ENCODE measurements around the gene MUC6.

Gene MUC6

DNA sequence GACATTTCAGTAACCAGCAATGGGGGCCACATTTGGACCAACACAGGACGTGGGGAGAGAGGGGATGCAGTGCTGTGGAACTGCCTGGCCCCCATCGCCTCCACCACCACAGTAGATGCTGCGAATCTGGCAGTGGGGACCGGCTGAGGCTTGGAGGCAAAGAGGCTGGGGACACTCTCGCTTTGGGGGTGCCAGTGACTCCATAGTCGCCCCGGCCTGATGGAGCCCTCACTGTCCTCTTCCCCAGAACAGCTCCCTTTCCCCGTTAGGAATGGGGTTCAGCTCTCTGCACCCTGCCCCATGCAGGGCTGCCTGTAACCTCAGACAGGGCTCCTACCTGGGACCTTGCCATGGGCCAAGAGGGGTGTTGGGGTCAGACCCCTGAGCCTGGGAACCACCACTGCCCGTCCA is 36.3 kb upstream of the MUC6 start:
- DNase-seq = no peak

DNA sequence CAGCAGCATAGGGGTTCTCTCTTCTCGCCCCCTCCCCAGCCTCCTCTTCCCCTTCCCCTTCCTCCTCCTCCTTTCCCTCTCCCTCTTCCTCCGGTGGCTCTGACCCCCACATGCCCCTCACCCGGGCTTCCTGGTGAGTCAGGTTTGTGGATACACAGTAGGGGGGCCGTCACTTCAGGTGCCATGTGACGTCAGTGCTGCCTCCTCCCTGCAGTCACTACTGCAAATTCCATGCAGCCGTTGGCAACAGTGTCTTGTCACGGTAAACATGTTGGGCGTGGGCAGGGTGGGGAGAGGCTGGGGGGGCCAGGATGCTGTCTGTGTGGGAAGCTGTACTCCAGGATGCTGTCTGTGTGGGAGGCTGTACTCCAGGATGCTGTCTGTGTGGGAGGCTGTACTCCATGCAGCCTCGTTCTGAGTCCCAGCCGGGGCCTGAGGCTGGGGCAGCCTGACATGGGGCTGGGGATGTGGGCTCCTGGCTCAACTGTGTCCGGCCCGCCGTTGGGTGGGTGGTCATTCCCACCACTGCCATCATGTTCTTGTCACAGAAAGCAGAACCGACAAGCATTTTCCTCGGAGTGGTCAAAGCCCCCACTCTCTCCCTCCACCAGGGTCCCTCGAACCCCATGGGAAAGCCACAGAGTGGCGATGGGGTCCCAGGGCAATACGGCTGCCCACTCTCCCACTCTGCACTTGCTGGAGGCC is 35.8 kb upstream of the MUC6 start:
- no peak for DNase-seq

DNA sequence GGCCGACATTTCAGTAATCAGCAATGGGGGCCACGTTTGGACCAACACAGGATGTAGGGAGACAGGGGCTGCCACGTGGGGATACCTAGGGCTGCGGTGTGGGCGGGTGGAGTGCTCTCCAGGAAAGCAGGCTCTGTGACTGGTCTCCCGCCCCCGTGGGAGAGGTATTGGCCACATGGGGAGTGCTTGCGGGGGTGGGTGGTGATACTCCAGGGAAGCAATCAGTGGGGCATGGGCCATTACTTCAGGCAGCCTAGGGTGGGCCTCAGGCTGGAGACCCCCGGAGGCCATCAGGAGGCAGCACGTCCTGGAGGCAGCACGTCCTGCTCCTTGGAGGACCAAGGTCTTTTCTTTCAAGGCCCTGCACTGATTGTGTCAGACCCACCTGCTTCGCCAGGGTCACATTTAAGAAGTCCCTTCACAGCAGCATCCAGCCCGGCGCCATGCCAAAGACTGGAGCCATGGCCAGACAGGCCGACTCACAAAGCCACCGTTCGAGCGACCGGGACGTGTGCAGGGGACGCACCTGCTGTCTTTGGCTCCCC is 35.1 kb upstream of the MUC6 start:
- DNase-seq = no peak

DNA sequence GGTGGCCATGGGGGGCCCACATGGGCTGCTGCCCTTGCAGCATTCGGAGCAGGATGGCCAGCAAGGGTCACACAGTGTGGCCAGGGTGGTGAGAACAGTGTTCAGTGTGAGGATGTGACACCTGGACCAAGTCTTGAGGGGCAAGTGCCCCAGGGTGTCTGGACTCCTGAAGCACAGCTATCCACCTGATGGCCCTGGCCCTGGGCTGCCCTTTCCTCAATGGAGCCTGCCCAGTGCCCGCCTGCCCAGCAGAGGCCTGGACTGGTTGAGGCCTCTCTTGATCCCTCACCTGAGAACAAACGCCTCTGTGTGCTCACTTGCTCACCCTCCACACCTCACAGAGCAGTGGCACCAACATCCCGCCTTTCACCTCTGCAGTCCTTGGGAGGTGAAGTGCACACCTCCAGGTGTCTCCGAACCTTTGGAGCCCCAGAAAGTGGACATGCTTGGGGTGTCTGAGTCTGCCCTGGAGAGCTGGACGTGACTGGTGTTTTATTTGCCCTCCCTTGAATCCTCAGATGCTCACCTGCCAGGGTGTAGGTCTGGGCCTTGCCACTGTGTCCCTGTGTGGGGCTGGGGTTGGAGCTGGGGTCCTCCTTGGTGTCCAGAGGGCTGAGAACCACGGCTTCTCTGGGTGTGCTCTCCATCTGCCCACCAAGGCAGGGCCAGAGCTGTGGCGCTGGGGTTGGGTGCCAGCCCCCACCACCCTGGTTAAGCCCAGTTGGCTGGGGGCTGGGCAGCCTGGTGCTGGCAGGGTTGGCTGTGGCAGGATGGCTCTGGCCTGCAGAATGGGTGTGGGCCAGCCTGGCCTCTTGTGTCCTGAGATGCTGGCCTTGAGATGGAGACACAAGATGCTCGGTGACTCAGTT is 34.3 kb upstream of the MUC6 start:
- DNase-seq = no peak

DNA sequence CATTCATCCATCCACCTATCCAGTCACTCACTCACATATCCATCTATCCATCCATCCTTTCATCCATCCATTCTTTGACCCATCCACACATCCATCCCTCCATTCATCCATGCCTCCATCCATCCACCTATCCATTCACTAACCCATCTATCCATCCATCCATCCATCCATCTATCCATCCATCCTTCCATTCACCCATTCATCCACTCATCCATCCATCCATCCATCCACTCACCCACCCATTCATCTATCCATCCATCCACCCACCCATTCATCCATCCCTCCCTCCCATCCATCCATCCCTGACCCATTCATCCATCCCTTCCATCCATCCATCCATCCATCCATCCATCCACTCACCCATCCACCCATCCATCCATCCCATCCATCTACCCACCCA is 33.2 kb upstream of the MUC6 start:
- no peak for DNase-seq

DNA sequence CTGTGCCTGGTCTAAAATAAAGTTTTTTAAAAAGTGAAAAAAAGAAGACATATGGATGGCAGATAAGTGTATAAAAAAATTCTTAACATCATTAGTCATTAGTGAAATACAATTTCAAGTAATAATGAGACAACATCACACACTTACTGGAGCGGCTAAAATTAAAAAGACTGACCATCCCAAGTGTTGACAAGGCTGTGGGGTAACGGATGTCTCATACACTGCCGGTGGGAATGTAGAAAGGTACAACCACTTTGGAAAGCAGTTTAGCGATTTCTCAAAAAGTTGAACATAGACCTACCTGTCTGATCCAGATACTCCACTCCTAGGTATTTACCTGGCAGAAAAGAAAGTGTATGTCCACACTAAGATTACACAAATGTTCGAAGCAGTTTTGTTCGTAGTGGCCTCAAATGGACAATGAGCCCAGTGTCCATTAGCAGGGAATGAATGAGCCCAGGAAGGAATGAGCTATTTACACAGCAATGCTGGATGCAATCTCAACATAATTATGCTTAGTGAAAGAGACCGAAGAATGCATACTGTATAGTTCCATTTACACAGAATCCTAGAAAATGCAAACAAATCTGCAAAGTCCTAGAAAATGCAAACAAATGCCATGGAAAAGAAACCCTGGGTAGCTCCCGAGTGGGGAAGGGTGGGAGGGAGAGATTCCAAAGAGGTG is 31.4 kb upstream of the MUC6 start:
- DNase-seq = no peak

DNA sequence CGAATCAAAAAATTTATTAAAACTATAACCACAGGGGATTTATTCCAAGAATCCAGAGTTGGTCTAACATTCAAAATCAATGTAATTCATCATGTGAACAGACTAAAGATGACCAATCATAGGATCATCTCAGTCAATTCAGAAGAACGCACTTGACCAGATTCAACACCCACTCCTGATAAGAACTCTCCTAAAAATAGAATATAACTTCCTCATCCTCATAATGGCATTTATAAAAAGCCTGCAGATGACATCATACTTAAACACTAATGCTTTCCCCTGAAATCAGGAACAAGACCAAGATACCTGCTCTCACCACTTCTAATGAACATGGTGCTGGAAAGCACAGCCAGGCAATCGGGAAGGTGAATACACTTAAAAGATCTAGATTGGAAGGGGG is 27.6 kb upstream of the MUC6 start:
- no peak for DNase-seq

DNA sequence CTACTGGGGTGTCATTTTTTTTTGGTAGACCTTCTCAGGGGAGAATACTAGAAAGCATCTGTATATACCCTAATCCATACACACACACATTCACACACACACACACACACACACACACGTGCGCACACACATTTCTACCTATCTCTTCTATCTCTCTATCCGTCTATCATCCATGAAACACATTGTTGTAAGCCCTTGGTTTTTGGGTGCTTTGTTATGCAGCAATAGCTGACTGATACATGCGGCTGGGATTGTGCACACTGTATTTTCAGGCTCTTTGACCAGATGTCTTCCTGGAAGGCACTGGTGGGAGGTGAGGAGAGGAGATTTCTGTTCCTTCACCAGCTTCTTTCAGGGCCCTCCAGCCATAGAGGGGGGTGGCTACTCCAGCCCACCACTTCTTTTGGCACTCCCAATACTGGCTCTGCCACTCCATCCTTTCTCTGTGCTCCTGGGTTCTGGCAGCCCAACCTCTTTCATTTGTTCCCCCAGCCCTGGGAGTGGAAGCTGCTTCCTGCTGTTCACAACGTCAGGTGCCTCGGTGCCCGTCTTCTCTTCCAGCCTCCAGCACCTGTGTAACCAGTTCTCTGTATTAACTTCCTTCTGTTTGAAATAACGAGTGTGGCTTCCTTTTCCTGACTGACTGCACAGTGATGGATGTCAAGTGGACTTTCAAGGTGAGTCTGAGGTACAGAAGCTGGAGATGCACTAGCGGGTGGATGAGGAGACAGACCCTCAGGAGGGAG is 25.7 kb upstream of the MUC6 start:
- no peak for DNase-seq

DNA sequence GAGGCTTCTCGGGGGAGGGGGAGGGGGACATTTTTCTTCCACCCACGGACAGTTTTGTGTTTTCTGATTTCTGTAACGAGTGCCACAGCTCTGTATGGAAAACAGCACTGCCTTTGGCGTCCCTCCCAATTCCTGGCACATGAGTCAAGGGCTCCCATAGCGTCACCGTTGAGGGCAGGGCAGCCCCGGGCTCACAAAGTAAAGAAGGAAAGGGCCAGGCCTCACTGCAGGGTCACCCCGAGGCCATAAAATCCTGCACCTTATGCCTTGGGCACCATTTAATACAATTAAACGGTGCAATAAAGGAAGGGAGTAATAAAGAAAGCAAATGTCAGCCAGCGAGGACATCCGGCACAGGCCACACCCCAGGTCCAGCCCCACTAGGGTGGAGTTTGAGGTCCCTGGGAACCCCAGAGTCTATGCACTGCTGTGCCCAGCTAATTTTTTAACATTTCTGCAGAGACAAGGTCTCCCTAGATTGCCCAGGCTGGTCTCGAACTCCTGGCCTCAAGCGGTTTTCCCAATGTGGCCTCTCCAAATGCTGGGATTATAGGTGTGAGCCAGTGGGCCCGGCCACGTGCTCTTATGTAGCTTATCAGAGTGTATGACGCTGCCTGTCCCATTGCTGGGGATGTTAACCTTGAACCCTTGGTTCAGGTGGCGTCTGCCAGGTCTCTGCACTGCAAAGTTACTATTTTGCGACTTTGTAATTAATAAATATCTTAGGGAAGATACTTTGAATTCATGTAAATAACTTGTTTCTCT is 24.5 kb upstream of the MUC6 start:
- DNase-seq = no peak

DNA sequence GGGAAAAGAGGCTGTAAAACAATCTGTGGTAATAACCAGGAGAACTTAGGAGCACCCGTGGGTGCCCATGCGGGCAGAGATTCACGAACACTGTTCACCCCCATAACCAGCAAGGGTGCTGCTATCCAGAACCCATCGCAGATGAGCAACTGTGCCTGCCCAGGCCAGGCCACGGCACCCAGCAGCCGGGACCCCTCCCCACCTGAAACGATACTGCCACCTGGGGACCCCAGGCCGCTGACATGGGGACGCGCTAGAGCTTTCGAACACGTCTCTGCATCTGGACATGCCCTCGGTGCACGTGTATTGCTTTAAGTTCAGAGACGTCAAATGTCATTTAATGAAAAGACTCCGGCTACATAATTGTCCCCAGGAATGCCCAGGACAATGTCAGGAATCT is 23.9 kb upstream of the MUC6 start:
- DNase-seq = no peak

DNA sequence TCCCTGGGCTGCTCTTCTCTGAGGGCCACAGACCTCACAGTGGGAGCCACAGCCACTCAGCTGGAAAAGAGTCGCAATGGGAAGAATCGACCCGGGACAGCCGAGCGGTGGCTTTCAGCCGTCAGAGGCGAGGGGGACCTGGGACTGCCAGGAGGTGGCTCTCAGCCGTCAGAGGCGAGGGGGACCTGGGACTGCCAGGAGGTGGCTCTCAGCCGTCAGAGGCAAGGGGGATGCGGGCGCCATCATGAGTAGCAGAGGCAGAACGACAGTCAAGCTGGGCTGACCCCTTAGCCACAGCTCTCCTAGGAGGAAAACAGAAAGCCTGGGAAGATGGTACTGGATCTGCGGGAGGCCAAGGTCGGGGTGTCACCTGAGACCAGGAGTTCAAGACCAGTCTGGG is 23.2 kb upstream of the MUC6 start:
- DNase-seq = no peak

DNA sequence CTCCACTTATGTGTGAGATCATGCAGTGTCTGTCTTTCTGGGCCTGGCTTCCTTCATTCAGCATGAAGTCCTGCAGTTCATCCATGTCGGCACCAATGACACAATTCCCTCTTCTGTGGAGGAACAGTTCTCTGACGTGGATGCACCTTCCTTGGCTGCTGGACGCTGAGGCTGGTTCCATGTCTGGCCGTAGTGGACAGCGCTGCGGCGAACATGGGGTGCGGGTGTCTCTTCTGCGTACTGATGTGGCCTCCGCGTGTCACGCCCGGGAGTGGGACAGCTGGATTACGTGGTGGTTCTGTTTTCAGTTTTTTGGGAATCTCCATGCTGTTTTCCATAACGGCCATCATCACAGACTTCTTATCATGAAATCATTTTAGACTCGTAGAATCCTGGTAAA is 21.3 kb upstream of the MUC6 start:
- DNase-seq = no peak

DNA sequence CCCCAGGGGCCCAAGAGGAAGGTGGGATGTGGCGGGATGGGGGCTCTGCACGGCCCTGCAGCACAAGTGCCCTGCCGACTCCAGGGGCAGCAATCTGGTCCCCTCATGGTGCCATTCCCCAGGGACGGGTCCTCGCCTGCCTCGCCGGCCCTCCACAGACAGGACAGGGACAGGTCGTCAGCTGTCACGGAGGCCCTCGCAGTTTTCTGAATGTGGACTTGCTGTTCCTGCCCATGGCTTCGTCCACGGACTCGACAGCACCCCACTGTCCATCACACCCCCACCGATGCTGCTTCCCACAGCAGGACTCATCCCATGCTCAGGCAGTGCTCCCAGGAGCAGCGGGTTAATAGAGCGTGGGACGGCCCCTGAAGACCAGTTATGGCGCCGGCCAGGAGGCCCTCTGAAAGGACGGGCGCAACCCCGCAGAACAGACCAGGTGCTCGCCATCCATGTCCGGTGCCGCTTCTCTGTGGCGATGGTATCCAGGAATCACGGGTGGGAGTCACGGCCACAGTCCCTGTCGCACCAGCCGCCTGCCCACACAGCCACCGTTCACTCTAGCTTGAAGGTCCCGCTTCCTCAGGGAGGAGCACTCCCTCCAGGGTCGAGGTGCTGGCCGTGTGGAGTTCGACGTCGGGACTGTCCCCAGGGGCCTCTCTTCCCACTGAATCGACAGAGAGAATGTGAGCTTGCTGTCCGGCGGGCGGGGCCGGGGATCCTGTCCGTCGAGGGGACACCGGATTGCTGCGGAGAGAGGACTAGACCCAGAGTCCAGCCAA is 19.7 kb upstream of the MUC6 start:
- DNase-seq = no peak

DNA sequence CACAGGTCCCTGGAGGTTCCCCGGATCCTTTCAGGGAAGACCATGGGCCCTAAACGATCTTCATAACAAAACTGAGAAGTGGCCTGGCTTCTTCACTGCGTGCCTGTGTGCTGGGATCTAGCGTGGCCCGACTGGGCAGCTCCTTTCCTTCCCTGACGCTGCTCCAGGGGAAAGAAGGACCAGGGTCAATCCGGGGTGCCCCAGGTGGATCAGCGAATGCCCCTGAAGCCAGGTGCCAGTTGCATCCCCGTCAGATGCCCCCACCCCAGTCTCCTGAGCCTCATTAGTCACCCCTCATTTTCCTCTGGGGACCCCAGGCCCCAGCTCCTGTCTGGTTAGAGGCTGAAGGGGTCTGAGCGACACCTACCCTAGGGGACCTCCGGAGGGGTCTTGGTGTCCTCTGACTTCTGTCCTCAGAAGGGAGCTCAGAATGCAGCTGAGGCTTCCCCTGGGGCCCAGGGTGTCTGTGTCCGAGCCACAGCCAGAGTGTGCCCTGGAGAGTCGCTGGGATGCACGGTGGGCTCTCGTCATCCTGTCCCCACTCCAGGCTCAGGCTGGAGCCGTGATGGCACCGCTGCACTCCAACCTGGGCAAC is 18.7 kb upstream of the MUC6 start:
- DNase-seq = no peak

DNA sequence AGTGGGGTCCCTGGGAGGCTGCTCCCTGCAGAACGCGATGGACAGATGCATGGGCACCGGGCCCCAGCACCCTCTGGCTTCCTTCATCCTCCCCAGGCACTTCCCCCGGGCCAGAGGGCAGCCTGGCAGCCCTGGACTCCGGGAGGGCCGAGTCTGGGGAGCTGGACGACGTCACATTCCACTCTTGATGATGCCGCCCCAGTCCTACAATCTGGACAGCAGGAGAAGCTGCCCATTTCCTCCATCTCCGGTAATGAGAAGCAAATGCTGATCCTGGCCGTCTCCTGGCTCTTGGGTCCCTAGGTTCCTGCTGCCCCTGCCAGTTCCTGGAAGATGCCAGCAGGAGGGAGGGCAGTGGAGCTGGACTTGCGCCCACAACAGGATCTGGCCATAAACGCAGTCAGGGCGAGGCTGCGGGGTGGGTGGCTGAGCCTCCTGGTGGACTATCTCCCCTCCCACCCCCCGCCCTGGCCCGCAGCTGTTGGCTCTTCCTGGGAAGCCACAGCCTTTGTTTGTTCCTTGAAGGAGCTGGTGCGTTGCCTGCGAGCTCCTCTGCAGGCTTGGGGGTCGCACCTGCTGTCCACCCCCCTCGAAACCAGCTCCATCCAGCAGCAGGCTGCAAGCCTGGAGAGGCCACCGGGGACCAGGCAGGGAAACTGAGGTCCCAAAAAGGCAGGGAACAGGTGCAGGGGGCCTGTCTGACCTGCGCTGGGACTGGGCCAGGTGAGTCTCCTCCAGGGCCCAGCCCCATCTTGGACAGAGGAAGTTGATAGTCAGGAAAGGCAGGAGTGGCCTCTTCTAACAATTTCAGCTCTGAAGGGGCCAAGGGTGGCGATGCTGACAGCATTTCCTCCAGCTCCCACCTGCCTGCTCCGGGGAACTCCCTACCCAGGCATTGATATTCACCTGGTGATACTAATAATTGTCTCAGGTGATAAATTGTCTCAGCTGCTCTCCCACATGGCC is 17.9 kb upstream of the MUC6 start:
- no peak for DNase-seq

DNA sequence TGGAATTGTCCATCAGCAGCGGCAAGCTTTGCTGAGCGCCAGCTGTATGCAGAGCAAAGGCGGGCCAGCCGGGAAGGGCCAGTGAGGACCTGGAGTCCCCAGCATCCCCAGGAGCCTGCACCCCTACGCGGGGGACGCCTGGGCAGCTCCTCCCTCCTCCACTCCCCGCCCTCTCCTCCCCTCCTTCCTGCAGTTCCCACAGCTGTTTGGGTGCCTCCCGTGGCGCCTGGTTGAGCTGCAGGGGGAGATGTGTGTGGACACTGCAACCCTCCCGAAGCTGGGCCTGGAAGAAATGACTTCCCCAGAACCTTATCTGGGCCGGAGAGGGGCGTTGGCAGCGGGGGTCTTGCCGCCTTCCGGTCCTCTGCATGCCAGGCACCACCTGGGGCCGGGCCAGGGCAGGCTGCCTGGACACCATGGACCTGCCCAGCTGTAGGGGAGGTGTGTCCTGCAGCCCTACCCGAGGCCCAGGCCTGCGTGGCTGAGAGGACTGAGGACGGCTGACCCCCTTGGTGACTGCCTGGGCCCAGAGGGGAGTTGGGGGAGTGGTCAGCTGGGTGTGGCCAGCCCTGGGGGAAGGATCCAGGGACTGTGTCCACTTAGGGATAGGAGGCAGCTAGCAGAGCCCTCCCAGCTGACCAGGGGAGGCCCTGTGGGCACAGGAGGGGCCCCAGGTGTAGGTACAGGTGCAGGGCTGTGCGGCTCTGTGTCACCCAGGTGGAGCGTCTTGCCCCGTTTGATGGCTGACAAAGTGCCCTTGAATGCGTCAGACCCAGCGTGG is 16.8 kb upstream of the MUC6 start:
- DNase-seq = no peak

DNA sequence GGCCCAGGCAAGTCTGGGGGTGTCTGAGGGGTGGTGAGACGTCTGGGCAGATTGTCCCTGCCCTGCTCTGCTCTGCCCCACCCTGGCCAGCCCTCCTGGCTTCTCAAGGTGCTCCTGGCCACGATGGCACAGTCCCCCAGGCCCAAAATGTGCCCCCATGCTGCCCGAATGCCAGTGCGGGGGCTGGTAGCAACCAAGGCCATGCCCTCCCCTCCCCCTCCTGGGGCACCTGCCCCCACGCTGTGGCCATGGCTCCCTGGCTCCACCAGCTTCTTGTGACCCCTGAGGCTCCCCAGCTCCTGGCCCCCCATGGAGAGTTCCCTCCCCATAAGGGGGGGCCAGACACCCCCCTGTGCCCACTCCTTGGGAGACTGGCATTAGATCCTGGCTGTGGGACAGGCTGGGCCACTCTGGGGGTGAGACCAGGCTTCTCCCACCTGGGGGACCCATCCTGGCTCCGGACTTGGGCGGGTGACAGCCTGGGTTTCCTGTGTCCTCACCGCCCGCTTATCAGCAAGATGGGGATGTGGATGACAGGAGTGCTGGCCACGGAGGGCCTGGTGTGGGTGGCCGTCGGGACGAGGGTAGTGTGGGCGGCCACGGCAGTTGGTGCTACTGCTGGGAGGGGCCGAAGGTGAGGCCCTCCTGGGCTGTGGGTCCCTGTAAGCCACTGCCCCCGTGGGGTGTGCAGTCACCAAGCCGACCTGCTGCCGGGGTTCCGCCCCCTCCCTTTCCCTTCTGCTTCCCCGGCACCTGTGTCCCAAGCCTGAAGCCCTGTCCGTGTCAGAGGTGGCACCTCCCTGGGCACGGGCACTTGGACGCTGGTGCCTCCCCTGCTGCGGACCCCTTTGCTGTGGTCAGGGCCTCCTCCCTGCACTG is 15.9 kb upstream of the MUC6 start:
- DNase-seq = no peak
